Measurements from ENCODE around the gene KRT84. TPM values are rescaled to one million over a fixed set of nuclear protein-coding genes. Genes with fewer than 3 reads are reported as not detected.

Gene KRT84
- total RNA-seq = not detected

GRCh38 chr12:52385226-52385702 is at the start of gene KRT84:
Gene KRT84, minus strand, starts transcription at chr12:52385652. Its CDS starts 67 bp downstream, at chr12:52385585.
- TF ChIP-seq POLR2AphosphoS5 (IDR thresholded peaks at IDR 0.05) (no peak), CTCF (IDR thresholded peaks at IDR 0.05) (no peak), POLR2A (IDR thresholded peaks at IDR 0.05) (no peak), EP300 (IDR thresholded peaks at IDR 0.05) (no peak)
- no peaks in the 10 kb centered on the region for H3K9me3 ChIP-seq
- no peaks in the 10 kb centered on the region for H3K27me3 ChIP-seq
- no peak within 1 kb of the TSS for H3K27ac ChIP-seq
- H3K36me3 ChIP-seq = no peaks in the 10 kb centered on the region
- no peaks in the 10 kb centered on the region for H3K4me1 ChIP-seq
- ATAC-seq (ENCODE audit: low FRiP score in 2 of 2) = no peak
- H3K4me3 ChIP-seq = no peak within 1 kb of the TSS
- no peak for DNase-seq
- WGBS, 2 donors = 93 to 100% methylated on average over 3 to 11 of the region's 11 CpGs

GRCh38 chr12:52434760-52435530 is 49.5 kb upstream of the KRT84 start:
- Histone ChIP-seq H3K36me3 (no peaks in the 10 kb centered on the region), H3K9me3 (no peaks in the 10 kb centered on the region), H3K4me1 (no peaks in the 10 kb centered on the region), H3K27ac (no peak overlapping the region), H3K27me3 (no peaks in the 10 kb centered on the region), H3K4me3 (no peak overlapping the region)
- DNase-seq = no peak
- TF ChIP-seq CTCF (IDR thresholded peaks at IDR 0.05) = no peak
- no peak for TF ChIP-seq EP300 (IDR thresholded peaks at IDR 0.05)
- no peak for TF ChIP-seq POLR2A (IDR thresholded peaks at IDR 0.05)
- TF ChIP-seq POLR2AphosphoS5 (IDR thresholded peaks at IDR 0.05) = no peak
- 88 to 90% methylated on average over 6 of the region's 6 CpGs for WGBS, 2 donors
- ATAC-seq (ENCODE audit: low FRiP score in 2 of 2) = no peak

- WGBS, 2 donors = 77 to 89% methylated on average over 15 to 20 of the region's 20 CpGs
- peak; percentile 17 to 63 for DNase-seq
These were observed 48.8 kb upstream of the KRT84 start, which contains the start of gene KRT75 for GRCh38 chr12:52434081-52434733. Gene KRT75, minus strand, starts transcription at chr12:52434371. Its CDS starts 67 bp downstream, at chr12:52434304.

GRCh38 chr12:52433501-52434080 is 48.1 kb upstream of the KRT84 start:
- Histone ChIP-seq H3K36me3 (no peaks in the 10 kb centered on the region), H3K4me3 (no peak overlapping the region), H3K9me3 (no peaks in the 10 kb centered on the region), H3K27ac (no peak overlapping the region), H3K27me3 (no peaks in the 10 kb centered on the region), H3K4me1 (no peaks in the 10 kb centered on the region)
- 92% methylated on average over 9 to 12 of the region's 12 CpGs for WGBS, 2 donors
- DNase-seq (peak; percentile 6 to 50), ATAC-seq (ENCODE audit: low FRiP score in 2 of 2) (no peak)
- TF ChIP-seq EP300 (IDR thresholded peaks at IDR 0.05) = no peak
- no peak for TF ChIP-seq POLR2AphosphoS5 (IDR thresholded peaks at IDR 0.05)
- no peak for TF ChIP-seq CTCF (IDR thresholded peaks at IDR 0.05)
- no peak for TF ChIP-seq POLR2A (IDR thresholded peaks at IDR 0.05)

More at GRCh38 chr12:52434081-52434733, 48.8 kb upstream of the KRT84 start, which contains the start of gene KRT75:
- no peaks in the 10 kb centered on the region for H3K9me3 ChIP-seq
- H3K4me1 ChIP-seq = no peaks in the 10 kb centered on the region
- H3K4me3 ChIP-seq = no peak within 1 kb of the TSS
- TF ChIP-seq POLR2A (IDR thresholded peaks at IDR 0.05) (no peak), POLR2AphosphoS5 (IDR thresholded peaks at IDR 0.05) (no peak), CTCF (IDR thresholded peaks at IDR 0.05) (no peak), EP300 (IDR thresholded peaks at IDR 0.05) (no peak)
- H3K36me3 ChIP-seq = no peaks in the 10 kb centered on the region
- H3K27me3 ChIP-seq = no peaks in the 10 kb centered on the region
- ATAC-seq (ENCODE audit: low FRiP score in 2 of 2) = no peak
- no peak within 1 kb of the TSS for H3K27ac ChIP-seq
